WERI-Rb-1 (cell line): Measurements from ENCODE around the gene NBAS.
A peak's percentile ranks its signal among the peaks of the same experiment; 100 is the strongest.
"Not testable (repeated sequence)": the region's sequence is repeated elsewhere in the genome, so short reads cannot be mapped to it uniquely, and the experiment has no call there.

Experiments used
- DNase-seq: peaks from one replicate; pipeline ENCODE4 v3.0.0-alpha.2; 2020
- H3K27ac ChIP-seq: fragments of 250-450 bp; sonication (Bioruptor Pico); 2 replicates; pipeline ENCODE4 v1.5.1; 2020; ENCODE audit warnings: mild to moderate bottlenecking, moderate library complexity
- H3K27me3 ChIP-seq: fragments of 250-450 bp; sonication (Bioruptor Pico); 2 replicates; pipeline ENCODE4 v1.5.1; 2021; ENCODE audit warnings: mild to moderate bottlenecking, low read depth, moderate library complexity; ENCODE audit not compliant: insufficient read depth, severe bottlenecking
- H3K36me3 ChIP-seq: fragments of 250-450 bp; sonication (Bioruptor Pico); 2 replicates; pipeline ENCODE4 v1.5.1; 2020; ENCODE audit warnings: mild to moderate bottlenecking, moderate library complexity
- H3K4me3 ChIP-seq: 2 replicates; pipeline ENCODE4 v1.5.1; 2011; ENCODE audit warnings: low read depth, mild to moderate bottlenecking, control low read depth, low read length
- H3K9me3 ChIP-seq: fragments of 250-450 bp; sonication (Bioruptor Pico); 2 replicates; pipeline ENCODE4 v1.5.1; 2021; ENCODE audit warnings: mild to moderate bottlenecking, moderate library complexity; ENCODE audit not compliant: severe bottlenecking
- CTCF ChIP-seq: IDR thresholded peaks from 2 replicates; pipeline ENCODE4 v1.5.1; 2011; ENCODE audit warnings: low read depth, mild to moderate bottlenecking, control low read depth, inconsistent platforms, low read length

Gene NBAS

GRCh38 chr2:15546297-15547098 is 14.6 kb downstream of the NBAS start:
- no peak for DNase-seq
- no peak overlapping the region for H3K4me3 ChIP-seq
- peaks cover 4% of the 10 kb centered on the region for H3K36me3 ChIP-seq
- peak; percentile 49 for TF ChIP-seq CTCF
- H3K9me3 ChIP-seq = no peaks in the 10 kb centered on the region
- no peak overlapping the region for H3K27ac ChIP-seq
- H3K27me3 ChIP-seq = no peaks in the 10 kb centered on the region

GRCh38 chr2:15544227-15544626 is 16.9 kb downstream of the NBAS start:
- H3K4me3 ChIP-seq = no peak overlapping the region
- peaks cover 3% of the 10 kb centered on the region for H3K36me3 ChIP-seq
- H3K9me3 ChIP-seq = no peaks in the 10 kb centered on the region
- DNase-seq = no peak
- H3K27ac ChIP-seq = no peak overlapping the region
- no peak for TF ChIP-seq CTCF
- no peaks in the 10 kb centered on the region for H3K27me3 ChIP-seq

GRCh38 chr2:15543541-15543940 is 17.6 kb downstream of the NBAS start:
- no peak overlapping the region for H3K27ac ChIP-seq
- no peaks in the 10 kb centered on the region for H3K9me3 ChIP-seq
- TF ChIP-seq CTCF = no peak
- no peak for DNase-seq
- H3K4me3 ChIP-seq = no peak overlapping the region
- H3K36me3 ChIP-seq = no peaks in the 10 kb centered on the region
- no peaks in the 10 kb centered on the region for H3K27me3 ChIP-seq

- H3K27me3 ChIP-seq = no peaks in the 10 kb centered on the region
- H3K9me3 ChIP-seq = no peaks in the 10 kb centered on the region
- H3K27ac ChIP-seq = no peak overlapping the region
- no peak for DNase-seq
- TF ChIP-seq CTCF = no peak
- no peaks in the 10 kb centered on the region for H3K36me3 ChIP-seq
- H3K4me3 ChIP-seq = no peak overlapping the region
Measured at GRCh38 chr2:15543053-15543452, 18.1 kb downstream of the NBAS start.

- H3K36me3 ChIP-seq, H3K4me3 ChIP-seq, DNase-seq, H3K27ac ChIP-seq, H3K9me3 ChIP-seq, H3K27me3 ChIP-seq: not testable (repeated sequence)
Measured at GRCh38 chr2:15542269-15542668, 18.9 kb downstream of the NBAS start.

- not testable (repeated sequence) for H3K9me3 ChIP-seq, DNase-seq, H3K27ac ChIP-seq, H3K36me3 ChIP-seq, H3K4me3 ChIP-seq, H3K27me3 ChIP-seq
Measured at GRCh38 chr2:15540523-15540922, 20.6 kb downstream of the NBAS start.

- no peaks in the 10 kb centered on the region for H3K27me3 ChIP-seq
- no peaks in the 10 kb centered on the region for H3K9me3 ChIP-seq
- H3K36me3 ChIP-seq = no peaks in the 10 kb centered on the region
- DNase-seq = no peak
- no peak for TF ChIP-seq CTCF
- H3K27ac ChIP-seq = no peak overlapping the region
- H3K4me3 ChIP-seq = no peak overlapping the region
Measured at GRCh38 chr2:15539999-15540398, 21.1 kb downstream of the NBAS start.
